IMR-90 (cell line): ENCODE data around the gene ELOB.

Experiments
- FOS ChIP-seq: fragments of 150-350 bp; IDR thresholded peaks from 2 replicates; pipeline ENCODE4 v1.6.1; 2016; ENCODE audit warnings: low read depth, low read length
- MXI1 ChIP-seq: IDR thresholded peaks from 2 replicates; pipeline ENCODE4 v1.6.1; 2012; ENCODE audit warnings: low read depth, mild to moderate bottlenecking, low read length, moderate library complexity, borderline replicate concordance
- POLR2A ChIP-seq: IDR thresholded peaks from 2 replicates; pipeline ENCODE4 v1.6.1; 2012; ENCODE audit warnings: mild to moderate bottlenecking, low read depth, low read length

GRCh38 chr16:2814551-2815298, 37.6 kb upstream of the ELOB start:
- no peak for TF ChIP-seq POLR2A
- TF ChIP-seq FOS, result no peak
- no peak for TF ChIP-seq MXI1
